NCI-H1105 treated with DMSO at 0.1 percent for 48 hours (cell line): ENCODE data around the gene MMP2.

Source experiments
- DNase-seq: peaks from one replicate; lab custom pipeline; 2025; lab: John Stamatoyannopoulos, UW

MMP2 gene

DNA sequence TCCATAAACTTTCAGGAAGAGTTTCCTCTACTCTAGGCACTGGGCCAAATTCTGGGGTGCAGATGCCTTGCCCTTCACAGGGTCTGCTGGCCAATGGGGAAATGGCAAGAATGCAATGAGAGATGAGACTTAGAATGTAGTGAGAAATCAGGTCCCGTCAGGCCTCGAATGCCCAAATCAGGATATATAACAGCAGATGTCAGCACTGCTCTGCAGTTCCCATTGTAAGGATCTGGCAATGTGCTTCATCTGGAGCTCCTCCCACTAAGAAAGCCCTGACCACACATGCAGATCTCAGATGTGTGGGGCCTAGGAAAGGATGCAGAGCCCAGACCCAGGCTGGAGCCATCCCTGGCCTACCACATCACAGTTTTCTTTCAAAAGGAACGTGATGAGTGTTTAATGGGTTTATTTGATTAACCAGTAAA, 16.0 kb downstream of the MMP2 start:
- peak; percentile 6 for DNase-seq

DNA sequence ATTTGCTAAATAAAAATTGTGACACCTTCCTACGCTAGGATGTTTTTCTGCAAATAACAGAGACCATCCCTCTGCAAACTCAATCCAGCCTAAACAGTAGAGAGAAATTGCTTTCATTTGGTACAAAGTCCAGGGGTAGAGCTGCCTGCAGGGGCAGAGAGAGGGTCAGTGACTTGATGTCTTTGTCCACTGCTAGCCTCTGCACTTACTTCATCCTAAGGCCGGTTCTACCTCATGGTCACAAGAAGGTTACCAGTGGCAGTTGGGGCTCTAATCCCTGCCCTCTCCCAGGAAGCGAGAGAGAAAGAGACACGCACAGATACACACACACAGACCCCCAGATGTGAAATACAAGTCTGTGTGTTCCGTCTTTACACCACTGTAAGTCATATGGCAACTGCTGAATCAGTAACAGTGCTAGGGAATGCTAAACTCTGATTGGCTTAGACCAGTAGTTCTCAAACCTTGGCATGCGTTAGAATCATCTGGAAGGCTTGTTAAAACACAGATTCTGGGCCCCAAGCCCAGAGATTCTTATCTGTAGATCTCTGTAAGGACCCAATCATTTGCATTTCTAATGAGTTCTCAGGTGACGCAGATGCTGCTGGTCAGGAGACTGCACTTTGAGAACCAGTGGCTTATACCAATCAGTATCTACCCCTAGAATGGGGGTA, 16.8 kb downstream of the MMP2 start:
- peak; percentile 90 for DNase-seq

DNA sequence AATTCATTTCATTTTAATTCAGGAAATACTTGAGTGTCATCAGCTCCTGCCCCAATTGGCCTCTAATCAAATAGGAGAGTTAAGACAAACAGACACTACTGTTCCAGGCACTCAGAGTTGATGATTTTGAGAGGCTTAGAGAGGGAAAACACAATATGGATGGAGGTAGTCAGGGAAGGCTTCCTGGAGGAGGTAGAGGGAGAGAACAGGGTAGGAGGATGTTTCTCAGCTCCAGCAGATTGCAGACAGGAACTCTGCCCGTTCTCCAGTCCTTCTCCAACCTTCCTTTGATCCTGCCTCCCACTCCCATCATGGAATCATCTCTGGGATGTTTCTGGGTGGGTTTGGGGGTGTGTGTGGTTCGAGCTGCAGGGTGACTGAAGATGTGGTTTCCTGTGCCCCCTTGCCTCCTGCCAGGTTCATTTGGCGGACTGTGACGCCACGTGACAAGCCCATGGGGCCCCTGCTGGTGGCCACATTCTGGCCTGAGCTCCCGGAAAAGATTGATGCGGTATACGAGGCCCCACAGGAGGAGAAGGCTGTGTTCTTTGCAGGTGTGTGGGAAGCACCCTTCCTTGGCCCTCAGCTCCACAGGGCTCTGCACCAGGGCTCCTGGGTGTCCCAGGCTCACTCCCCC, 17.6 kb downstream of the MMP2 start:
- no peak for DNase-seq

DNA sequence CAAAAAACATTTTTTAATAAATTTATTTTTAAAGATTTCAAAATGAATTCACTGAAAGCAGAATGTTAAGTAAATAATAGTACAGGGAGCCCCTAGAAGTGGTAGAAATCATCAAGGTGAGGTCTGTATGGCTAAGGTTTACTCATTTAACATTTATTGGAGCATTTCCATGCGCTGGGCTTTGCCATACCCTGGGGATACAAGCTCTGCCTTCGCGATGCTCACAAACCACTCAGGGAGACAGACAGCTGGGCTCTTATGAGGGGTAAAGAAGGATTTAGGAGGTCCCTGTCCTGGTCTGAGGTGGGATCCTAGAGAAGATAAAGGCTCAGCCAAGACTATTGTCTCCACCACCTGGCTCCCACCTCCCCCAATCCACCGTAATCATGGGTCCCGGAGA, 18.6 kb downstream of the MMP2 start:
- DNase-seq, result no peak

DNA sequence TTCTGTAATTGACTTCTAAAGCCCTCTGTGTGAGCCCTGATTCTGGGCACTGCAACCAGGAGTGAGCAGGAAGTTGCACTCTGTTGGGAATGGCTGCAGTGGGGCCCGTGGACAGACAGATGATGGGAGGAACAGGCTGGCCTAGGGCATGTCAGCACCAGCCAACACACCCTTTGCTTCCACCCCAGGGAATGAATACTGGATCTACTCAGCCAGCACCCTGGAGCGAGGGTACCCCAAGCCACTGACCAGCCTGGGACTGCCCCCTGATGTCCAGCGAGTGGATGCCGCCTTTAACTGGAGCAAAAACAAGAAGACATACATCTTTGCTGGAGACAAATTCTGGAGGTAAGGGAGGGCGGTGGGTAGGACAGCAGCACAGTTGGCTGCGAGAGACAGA, 19.1 kb downstream of the MMP2 start:
- DNase-seq, result no peak

DNA sequence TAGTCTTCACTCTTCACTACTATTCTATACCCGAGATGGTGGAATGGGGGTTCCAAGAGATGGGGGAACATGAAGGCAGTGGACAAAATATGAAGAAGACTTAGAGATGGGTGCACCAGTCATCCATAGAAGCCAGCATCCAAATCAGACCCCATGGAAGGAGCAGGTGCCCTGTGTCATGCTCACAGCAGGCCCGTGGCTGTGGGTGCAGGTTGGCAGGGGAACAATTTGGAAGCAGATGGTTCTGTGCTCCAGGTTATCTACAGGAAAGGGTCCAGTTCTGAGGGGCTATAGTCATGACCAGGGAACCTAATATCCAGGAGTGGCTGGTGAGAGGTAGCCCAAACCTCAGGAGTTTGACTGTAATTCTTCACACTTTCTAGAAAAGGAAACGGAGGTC, 20.3 kb downstream of the MMP2 start:
- no peak for DNase-seq

DNA sequence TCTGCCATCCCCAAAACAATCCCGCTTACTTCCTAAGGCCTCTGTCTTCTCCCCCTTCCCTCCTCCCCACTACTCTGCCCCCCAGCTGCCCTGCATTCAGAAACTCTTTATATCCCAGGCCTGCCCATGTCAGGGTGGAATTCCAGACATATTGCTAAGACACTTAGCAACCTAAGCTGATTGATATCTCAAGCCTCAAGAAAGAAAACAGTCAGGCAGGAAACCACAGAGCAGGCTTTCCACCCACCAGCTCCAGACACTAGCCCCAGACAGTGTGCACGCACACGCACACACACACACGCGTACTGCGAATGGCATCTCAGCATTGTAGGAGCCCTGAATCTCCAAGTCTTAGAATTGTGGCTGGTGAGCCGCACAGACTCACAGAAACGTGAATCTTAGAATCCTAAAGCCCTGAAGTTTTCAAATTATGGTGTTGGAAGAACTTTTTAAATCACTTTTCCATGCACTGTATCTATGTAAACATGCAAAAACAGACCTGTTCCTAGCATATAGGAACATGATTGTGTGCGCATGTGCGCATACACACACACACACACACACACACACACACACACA, 21.0 kb downstream of the MMP2 start:
- DNase-seq, result no peak

DNA sequence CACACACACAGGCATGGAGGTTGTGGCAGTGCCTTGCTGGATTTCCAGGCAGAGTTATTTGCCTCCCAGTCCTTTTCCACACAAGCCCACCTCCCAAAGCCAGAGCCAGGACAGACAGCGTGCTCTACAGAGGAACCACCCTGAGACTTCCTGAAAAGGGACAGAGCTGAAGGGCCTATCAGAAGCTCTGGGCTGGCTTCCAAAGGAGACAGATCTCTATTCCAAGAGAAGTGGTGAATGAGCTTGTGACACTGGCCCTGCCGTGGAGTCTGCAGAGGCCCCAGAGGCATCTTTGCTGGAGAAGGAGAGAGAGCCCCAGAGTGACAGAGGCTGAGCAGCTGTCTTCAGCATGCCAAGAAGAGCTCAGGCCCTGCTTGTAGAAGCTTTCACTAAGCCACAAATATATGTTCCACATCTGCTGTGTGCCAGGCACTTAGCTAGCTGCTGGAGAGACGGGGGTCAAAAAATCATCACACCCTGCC, 21.6 kb downstream of the MMP2 start:
- DNase-seq, result no peak

DNA sequence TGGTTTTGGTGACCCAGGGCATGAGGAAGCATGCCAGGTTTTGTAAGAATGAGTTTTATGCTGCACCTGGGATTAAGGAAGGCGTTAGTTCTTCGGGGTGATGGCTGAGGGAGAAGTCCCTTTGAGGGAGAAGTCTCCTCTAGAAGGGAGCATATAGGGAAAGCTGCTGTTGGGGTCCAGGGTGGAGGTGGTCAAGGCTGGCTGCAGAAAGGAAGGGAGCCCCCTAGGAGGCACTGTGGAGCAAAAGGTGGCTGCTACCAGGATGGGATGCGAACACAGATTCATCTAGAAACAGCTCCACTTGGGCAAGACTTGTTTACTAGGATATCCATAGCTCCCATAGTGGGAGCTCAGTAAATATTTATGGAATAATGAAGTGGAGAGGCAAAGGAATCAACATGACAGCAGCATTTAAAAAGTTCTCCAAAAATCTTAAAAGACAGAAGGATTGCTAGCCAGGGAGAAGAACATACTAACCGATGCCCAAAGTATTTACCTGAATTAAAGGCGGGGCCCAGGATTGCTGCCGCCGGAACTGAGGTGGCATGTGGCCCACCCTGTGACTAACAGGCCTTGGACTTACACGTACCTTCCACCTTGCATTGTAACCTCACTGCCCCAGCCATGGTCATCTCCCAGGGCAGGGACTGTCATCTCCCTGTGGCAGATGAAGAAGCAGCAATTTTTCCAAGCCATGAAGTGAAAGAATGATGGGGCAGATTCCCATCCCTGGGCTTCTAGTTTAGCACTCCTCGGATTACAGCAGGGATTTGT, 22.7 kb downstream of the MMP2 start:
- no peak for DNase-seq

DNA sequence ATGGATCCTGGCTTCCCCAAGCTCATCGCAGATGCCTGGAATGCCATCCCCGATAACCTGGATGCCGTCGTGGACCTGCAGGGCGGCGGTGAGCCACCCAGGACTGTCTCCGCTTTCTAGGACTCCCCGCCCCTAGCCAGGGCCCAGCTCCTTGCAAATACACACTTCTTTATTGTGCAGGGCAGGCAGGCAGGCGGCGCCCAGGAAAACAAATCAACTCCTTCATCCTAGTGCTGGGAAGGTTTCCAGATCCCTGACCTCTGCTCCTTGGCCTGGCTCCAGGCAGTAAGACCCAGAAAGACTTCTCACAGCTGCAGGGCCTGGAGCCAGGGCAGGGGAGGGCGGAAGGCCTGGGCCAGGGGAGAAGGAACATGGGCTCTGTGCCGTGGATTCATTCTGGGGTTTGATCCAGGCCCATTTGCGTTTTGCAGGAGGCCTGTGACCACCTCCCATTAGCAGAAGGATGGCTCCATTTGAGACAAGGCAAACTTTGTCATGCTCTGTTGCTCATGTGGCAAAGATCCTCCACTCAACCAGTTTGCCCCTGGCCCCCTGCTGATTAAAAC, 23.9 kb downstream of the MMP2 start:
- DNase-seq, result peak; percentile 98

DNA sequence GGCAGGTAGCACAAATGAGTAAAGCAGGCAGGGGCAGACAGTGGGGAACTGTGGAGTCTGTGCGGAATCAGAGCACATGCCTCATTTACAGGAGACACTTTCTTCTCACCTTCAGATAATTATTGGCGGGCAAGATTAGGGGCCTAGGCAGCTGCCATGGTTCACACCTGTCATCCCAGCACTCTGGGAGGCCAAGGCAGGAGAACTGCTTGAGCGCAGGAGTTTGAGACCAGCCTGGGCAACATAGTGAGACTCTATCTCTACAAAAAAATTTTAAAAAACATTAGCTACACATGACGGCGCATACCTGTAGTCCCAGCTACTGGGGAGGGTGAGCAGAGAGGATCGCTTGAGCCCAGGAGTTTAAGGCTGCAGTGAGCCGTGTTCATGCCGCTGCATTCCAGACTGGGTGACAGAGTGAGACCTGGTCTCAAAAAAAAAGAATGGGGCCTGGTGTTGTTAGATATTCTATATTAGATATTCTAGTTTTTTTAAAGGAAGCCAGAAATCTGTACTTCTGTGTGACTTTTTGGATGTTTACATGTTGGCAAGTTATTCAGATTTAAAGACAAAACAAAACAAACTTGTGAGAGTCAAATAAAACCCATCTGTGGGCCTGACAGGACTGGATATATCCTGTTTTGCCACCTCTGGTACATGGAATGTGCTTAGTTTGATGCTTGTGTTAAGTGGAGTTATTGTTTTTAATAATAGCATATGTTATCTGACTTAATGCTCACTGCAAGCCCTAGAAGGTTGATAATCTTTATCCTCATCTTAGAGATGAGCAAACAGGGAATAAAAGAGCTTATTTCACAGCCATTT, 24.9 kb downstream of the MMP2 start:
- no peak for DNase-seq

DNA sequence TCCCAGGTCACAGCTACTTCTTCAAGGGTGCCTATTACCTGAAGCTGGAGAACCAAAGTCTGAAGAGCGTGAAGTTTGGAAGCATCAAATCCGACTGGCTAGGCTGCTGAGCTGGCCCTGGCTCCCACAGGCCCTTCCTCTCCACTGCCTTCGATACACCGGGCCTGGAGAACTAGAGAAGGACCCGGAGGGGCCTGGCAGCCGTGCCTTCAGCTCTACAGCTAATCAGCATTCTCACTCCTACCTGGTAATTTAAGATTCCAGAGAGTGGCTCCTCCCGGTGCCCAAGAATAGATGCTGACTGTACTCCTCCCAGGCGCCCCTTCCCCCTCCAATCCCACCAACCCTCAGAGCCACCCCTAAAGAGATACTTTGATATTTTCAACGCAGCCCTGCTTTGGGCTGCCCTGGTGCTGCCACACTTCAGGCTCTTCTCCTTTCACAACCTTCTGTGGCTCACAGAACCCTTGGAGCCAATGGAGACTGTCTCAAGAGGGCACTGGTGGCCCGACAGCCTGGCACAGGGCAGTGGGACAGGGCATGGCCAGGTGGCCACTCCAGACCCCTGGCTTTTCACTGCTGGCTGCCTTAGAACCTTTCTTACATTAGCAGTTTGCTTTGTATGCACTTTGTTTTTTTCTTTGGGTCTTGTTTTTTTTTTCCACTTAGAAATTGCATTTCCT, 26.5 kb downstream of the MMP2 start:
- DNase-seq, result no peak

DNA sequence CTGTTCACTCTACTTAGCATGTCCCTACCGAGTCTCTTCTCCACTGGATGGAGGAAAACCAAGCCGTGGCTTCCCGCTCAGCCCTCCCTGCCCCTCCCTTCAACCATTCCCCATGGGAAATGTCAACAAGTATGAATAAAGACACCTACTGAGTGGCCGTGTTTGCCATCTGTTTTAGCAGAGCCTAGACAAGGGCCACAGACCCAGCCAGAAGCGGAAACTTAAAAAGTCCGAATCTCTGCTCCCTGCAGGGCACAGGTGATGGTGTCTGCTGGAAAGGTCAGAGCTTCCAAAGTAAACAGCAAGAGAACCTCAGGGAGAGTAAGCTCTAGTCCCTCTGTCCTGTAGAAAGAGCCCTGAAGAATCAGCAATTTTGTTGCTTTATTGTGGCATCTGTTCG, 27.1 kb downstream of the MMP2 start:
- DNase-seq, result no peak

DNA sequence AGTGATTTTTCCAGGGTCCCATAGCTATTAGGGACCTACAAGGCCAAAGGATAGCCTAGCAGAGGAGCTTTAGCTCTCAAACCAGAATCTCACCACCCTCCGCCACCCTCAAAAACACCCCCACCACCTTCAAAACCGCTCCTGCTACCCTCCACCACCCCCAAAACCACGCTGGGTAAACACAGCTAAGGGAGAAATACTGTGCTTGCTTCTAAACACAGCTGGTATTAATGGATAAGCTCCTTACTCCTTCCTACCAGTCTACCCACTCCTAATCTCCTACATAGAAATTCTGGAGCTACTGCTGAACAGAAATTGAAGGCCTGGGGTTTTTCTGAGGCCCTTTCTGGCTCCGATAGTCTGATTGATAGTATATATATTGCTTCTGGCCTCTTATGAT, 27.7 kb downstream of the MMP2 start:
- DNase-seq, result no peak

DNA sequence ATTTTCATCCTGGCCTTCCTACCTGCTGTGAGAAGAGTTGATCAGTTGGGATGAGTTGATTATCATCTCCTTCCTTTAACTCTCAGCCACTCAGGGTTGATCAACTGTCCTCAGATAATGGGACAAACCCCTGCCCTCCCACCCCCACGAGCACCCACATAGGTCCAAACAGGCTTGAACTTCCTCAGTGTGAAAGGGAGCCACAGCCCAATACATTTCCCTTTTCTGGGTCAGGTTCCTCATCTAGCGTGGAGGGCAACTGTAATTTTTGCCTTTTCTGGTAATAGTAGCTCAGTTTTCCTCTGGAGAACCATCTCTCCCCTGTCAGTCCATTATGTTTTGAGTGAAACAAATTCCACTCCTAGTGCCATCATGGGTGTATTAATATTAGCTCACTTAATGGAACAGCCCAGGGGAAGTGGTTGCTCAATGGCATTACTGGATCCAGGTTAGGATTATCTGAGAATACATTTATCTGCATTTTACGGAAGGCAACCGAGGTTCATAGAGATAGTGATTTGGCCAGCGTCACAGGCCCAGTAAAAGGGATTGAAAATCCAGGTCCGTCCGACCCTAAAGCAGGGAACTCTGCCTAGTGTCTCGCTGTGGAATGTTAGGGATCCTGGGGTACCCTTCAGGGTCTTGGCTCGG, 29.4 kb downstream of the MMP2 start:
- DNase-seq, result no peak

DNA sequence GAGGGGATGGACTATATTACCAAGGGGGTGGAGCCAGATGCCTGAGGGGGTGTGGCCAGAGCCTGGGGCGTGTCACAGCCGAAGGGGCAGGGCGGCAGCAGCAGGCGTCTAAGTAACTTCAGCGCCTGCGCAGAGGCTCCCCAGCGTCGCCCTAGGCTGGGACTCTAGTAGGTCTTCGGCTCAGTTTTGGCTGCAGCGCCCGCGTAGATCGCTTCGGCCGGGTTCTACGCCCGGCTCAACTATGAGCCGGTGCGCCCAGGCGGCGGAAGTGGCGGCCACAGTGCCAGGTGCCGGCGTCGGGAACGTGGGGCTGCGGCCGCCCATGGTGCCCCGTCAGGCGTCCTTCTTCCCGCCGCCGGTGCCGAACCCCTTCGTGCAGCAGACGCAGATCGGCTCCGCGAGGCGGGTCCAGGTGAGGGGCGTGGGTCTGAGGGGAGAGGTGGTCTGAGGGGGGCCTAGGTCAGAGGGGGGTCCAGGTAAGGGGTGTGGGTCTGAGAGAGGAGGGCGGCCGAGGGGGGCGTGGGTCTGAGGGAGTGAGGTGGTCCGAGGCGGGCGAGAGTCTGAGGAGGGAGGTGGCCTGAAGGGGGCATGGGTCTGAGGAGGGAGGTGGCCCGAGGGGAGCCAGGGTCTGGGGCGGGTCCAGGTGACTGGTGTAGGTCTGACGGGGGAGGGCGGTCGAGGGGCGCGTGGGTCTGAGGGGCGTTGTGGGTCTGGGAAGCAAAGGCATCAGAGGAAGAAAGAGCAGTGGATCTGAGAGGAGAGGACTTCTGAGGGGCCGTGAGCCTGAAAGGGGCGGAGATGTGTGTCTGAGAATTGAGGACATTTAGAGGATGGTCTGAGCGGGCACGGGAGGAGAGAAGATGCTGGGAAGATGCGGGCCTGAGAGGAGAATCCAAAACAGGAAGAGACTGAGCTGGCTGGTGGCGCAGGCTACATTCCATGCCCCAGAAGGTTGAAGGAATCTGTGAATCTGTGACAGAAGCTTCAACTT, 30.2 kb downstream of the MMP2 start, which contains the start of gene LPCAT2:
Gene LPCAT2, plus strand, starts transcription at position 132 of the 991 bp plus-strand sequence. Its CDS starts 110 bp downstream, at position 242.
- DNase-seq, result peak; percentile 84

DNA sequence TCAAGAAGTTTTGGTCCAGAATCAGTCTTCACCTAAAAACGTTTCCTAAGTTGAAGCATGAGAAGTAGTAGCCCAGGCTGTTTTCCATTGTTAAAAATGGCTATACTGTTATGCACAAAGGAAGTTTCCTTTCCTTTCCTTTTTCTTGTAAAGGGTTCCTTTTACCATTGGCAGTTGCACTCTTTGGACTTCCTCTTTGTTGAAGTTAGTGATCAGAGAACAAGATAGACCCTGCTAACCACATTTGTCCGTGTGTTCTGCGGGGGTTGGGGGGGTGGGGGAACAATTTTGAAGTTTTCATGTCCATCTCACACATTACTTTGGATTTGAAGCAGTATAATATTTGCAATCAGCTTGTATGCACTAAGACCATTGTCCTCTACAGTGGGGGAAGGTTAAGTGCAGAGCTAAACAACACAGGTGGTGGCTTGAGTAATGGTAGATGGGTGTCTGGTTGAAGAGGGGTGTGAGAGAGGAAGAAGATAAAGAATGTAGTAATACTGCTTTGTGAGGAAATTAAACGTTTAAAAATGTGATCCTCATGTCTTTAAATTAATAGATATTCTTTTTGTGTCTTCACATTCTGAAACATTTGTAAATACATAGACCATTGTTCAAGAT, 31.3 kb downstream of the MMP2 start:
- no peak for DNase-seq

DNA sequence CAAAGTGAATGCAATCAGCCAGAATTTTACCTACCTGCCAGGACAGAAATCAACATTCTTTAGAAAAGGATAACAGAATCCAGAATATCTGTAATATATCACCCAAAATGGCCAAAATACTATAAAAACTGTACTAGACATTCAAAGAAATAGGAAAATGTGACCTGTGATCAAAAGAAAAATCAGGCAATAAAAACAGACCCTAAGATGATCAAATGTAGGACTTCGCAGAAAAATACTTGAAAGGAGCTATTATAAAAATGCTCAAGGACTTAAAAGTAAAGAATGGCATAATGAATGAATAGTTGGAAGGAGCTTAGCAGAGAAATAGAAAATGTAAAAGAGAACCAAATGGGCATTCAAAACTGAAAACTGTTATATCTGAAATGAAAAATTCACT, 33.9 kb downstream of the MMP2 start:
- no peak for DNase-seq

DNA sequence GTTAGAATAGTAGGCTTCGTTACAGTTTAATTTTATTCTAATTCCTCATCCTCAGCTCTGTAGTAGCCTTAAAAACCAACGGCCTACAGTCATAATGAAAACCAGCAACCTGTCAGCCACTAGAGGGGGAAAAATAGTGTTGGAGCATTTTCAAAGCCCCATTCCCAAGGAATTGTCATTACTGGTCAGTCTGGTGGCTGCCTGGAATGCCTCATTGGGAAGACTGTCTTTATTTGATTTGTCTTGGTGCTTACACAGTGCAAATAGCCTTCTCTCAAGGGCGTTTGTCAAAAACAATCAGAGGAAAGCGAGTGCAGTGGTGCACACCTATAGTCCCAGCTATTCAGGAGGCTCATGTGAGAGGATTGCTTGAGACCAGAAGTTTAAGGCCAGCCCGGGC, 34.6 kb downstream of the MMP2 start:
- no peak for DNase-seq
